Upper lobe of right lung (tissue), 1 donor: ENCODE measurements around the gene ZNF511. TPM values are rescaled to one million over a fixed set of nuclear protein-coding genes. Genes with fewer than 3 reads are reported as not detected.

Experiments used
- ATAC-seq: fragments of 200-7000 bp; cut with Tn5 transposase; one replicate; pipeline ENCODE4 v1.9.1; 2020; ENCODE audit warnings: mild to moderate bottlenecking, moderate library complexity
- DNase-seq: peaks from one replicate; pipeline ENCODE4 v3.0.0-alpha.2; 2020
- H3K27ac ChIP-seq: fragments of 200-600 bp; one replicate; pipeline ENCODE4 v1.8.0; 2022
- H3K27me3 ChIP-seq: fragments of 200-600 bp; one replicate; pipeline ENCODE4 v1.8.0; 2022; ENCODE audit warnings: mild to moderate bottlenecking
- H3K36me3 ChIP-seq: fragments of 200-600 bp; one replicate; pipeline ENCODE4 v1.8.0; 2022
- H3K4me1 ChIP-seq: fragments of 200-600 bp; one replicate; pipeline ENCODE4 v1.8.0; 2022
- H3K4me3 ChIP-seq: fragments of 200-600 bp; one replicate; pipeline ENCODE4 v1.8.0; 2022; ENCODE audit warnings: mild to moderate bottlenecking
- H3K9me3 ChIP-seq: fragments of 200-600 bp; one replicate; pipeline ENCODE4 v1.8.0; 2022
- intact Hi-C: fragments of 100-400 bp; cut with DNase I; formaldehyde crosslinking; loops from one replicate; pipeline ENCODE4 v1.11.0; 2022
- total RNA-seq: library from RNA; stranded (reverse); fragmentation: NEBNext Ultra II Directional; extraction: Animal tissue kit (Norgen Biotek cat#: 25700); gene quantifications from one replicate; pipeline ENCODE4 v1.2.1, GENCODE V29; 2021
- TF ChIP-seq, protein P1 (sequence below): fragments of 200-600 bp; IDR thresholded peaks from one replicate; pipeline ENCODE4 v1.8.0; 2022; ENCODE audit warnings: antibody characterized with exemption
- donor health status: DM: no; HTN: yes; CAD: no; lungs with severe emphysema.

Gene ZNF511
- total RNA-seq, 1 donor from 2014 or later = 42.8 TPM

DNA sequence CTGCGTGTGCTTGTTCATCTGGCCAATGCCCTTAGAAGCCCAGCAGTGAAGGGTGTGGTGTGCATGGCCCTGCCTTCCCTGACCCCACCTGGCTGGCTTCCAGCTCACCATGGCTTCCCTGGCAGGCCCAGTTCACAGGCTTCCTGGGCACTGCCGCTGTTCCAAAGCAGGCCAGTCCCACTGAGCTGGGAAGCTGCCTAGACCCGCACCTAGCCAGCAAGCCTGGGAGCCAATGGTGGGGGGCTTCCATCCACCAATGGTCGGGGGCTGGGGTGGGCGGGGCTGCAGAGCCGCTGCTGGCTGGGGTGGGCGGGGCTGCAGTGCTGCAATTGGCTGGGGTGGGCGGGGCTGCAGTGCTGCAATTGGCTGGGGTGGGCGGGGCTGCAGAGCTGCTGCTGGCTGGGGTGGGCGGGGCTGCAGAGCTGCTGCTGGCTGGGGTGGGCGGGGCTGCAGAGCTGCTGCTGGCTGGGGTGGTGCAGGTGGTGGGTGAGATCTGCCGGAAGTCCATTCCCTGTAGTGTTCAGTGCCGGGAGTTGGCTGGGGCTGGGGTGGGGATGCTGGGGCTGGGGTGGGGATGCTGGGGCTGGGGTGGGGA, 15.6 kb downstream of the ZNF511 start:
- Histone ChIP-seq H3K27ac (no peak overlapping the region), H3K36me3 (no peaks in the 10 kb centered on the region), H3K4me1 (peaks cover 9% of the 10 kb centered on the region), H3K4me3 (no peak overlapping the region), H3K9me3 (no peaks in the 10 kb centered on the region), H3K27me3 (peaks cover 50% of the 10 kb centered on the region)
- ATAC-seq (peak; percentile 66), DNase-seq (peak; percentile 82)
- TF ChIP-seq, protein P1, sequence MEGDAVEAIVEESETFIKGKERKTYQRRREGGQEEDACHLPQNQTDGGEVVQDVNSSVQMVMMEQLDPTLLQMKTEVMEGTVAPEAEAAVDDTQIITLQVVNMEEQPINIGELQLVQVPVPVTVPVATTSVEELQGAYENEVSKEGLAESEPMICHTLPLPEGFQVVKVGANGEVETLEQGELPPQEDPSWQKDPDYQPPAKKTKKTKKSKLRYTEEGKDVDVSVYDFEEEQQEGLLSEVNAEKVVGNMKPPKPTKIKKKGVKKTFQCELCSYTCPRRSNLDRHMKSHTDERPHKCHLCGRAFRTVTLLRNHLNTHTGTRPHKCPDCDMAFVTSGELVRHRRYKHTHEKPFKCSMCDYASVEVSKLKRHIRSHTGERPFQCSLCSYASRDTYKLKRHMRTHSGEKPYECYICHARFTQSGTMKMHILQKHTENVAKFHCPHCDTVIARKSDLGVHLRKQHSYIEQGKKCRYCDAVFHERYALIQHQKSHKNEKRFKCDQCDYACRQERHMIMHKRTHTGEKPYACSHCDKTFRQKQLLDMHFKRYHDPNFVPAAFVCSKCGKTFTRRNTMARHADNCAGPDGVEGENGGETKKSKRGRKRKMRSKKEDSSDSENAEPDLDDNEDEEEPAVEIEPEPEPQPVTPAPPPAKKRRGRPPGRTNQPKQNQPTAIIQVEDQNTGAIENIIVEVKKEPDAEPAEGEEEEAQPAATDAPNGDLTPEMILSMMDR = no peak
- intact Hi-C loops = no loop called here

- no peaks in the 10 kb centered on the region for H3K9me3 ChIP-seq
- DNase-seq = no peak
- no peaks in the 10 kb centered on the region for H3K36me3 ChIP-seq
- H3K4me3 ChIP-seq = no peak overlapping the region
- TF ChIP-seq, protein P1 = no peak
- intact Hi-C loops = no loop called here
- peaks cover 49% of the 10 kb centered on the region for H3K27me3 ChIP-seq
- ATAC-seq = no peak
- H3K27ac ChIP-seq = no peak overlapping the region
- H3K4me1 ChIP-seq = peaks cover 9% of the 10 kb centered on the region
Observed at GRCh38 chr10:133324857-133325260, 16.1 kb downstream of the ZNF511 start.

GRCh38 chr10:133325440-133326222, 16.9 kb downstream of the ZNF511 start:
- ATAC-seq = no peak
- TF ChIP-seq, protein P1 = no peak
- H3K27ac ChIP-seq = no peak overlapping the region
- intact Hi-C loops = no loop called here
- no peaks in the 10 kb centered on the region for H3K9me3 ChIP-seq
- H3K4me1 ChIP-seq = peaks cover 12% of the 10 kb centered on the region
- DNase-seq = no peak
- H3K36me3 ChIP-seq = no peaks in the 10 kb centered on the region
- H3K4me3 ChIP-seq = peak overlapping the region; percentile 23
- H3K27me3 ChIP-seq = peaks cover 50% of the 10 kb centered on the region

DNA sequence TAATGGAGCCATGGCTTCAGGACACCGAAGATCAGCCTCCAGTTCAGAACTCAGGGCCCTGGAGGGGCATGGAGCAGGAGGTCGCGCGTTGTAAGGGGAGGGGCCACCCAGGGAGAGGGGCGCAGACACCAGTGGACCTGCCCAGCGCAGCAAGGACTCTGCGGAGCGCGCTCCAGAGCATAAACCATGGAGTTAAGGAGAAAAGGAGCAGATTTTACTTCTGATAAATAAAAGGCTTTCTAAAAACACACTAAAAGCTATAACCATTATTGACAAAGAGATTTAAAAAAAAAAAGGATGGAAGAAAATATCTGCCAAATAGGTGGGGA, 17.5 kb downstream of the ZNF511 start:
- H3K4me1 ChIP-seq = peaks cover 12% of the 10 kb centered on the region
- no peaks in the 10 kb centered on the region for H3K36me3 ChIP-seq
- no peak overlapping the region for H3K27ac ChIP-seq
- peaks cover 55% of the 10 kb centered on the region for H3K27me3 ChIP-seq
- ATAC-seq (no peak), DNase-seq (no peak)
- TF ChIP-seq, protein P1 = no peak
- no peaks in the 10 kb centered on the region for H3K9me3 ChIP-seq
- intact Hi-C loops = no loop called here
- H3K4me3 ChIP-seq = peak overlapping the region; percentile 23

GRCh38 chr10:133326745-133327650, 18.3 kb downstream of the ZNF511 start:
- Histone ChIP-seq H3K27me3 (peaks cover 62% of the 10 kb centered on the region), H3K27ac (no peak overlapping the region), H3K4me1 (peaks cover 12% of the 10 kb centered on the region), H3K4me3 (no peak overlapping the region), H3K36me3 (no peaks in the 10 kb centered on the region), H3K9me3 (no peaks in the 10 kb centered on the region)
- DNase-seq (no peak), ATAC-seq (no peak)
- TF ChIP-seq, protein P1 = no peak
- intact Hi-C loops = no loop called here
